ENCODE data around the gene PHF19.

The PHF19 gene

DNA sequence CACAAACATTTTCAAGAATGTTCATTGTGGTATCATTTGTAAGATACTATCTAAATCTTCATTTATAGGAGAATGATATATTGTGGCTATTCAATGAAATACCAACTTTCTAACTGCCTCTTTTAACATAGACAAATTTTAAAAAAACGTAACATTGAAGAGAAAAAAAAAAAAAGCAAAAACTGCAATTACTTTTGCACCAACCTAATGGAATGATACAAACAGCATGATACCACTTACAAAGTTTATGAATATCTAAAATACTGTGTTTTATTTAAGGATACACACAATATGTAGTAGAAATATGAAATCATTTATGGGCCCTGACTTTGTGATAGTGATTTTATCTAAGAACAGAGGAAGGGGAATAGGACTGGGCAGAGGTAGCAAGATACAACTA, 58.4 kb downstream of the PHF19 start:
- in situ Hi-C loops (cut with HindIII; ENCODE audit: low sequenced_read_pairs), result no loop called here

DNA sequence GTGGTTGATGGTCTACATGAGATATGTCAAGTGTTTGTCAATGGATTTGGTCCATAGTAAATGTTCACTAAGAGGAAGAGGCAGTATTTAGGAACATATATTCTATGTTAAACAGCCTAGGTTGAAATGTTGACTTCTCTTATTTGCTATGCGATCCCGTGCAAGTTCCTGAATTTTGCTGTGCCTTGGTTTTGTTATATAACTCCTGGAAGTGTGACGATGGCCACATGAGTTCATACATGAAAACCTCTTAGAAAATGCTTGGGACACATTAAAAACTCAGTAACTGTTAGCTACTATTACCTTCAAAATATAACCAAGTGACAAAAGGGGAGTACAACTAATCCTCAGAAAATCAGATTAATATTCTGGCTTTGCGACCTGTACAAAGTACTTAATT, 61.9 kb downstream of the PHF19 start:
- in situ Hi-C loops (cut with HindIII; ENCODE audit: low sequenced_read_pairs), result no loop called here

GRCh38 chr9:120808931-120809330, 68.1 kb downstream of the PHF19 start:
- in situ Hi-C loops (cut with HindIII; ENCODE audit: low sequenced_read_pairs), result no loop called here

GRCh38 chr9:120807607-120808379, 69.2 kb downstream of the PHF19 start:
- in situ Hi-C loops (cut with HindIII; ENCODE audit: low sequenced_read_pairs), result no loop called here
